Testis (tissue), 2 donors: Measurements from ENCODE around the gene ARHGEF11.
A peak's percentile ranks its signal among the peaks of the same experiment; 100 is the strongest.

Experiments used
- CTCF ChIP-seq, 3 experiments: fragments of 450-650 bp in 2 of 3; fragments of 200-600 bp in 1 of 3; sonication (generic) in 1 of 3; IDR thresholded peaks; one replicate each; pipeline ENCODE4 v1.5.1; 2016 to 2019; ENCODE audit warnings: antibody characterized with exemption in 3 of 3, mild to moderate bottlenecking in 2 of 3, moderate library complexity in 1 of 3
- POLR2A ChIP-seq: fragments of 450-650 bp; IDR thresholded peaks from one replicate; pipeline ENCODE4 v1.6.1; 2017; ENCODE audit warnings: antibody characterized with exemption, mild to moderate bottlenecking, moderate library complexity

GRCh38 chr1:156910309-156910782 lies 135.2 kb downstream of the ARHGEF11 start:
- TF ChIP-seq CTCF (IDR thresholded peaks at IDR 0.05) (peak; percentile 56 to 91 (median 67)), POLR2A (no peak)
